ENCODE results near the gene MORN4.

MORN4 gene

GRCh38 chr10:97632949-97633884 lies at the start of gene MORN4:
MORN4 (minus strand) TSS chr10:97633500; CDS start chr10:97619653, 13,847 bp downstream.
- peak; percentile 92 for DNase-seq (ENCODE audit: low read depth)
- TF ChIP-seq, protein P1, sequence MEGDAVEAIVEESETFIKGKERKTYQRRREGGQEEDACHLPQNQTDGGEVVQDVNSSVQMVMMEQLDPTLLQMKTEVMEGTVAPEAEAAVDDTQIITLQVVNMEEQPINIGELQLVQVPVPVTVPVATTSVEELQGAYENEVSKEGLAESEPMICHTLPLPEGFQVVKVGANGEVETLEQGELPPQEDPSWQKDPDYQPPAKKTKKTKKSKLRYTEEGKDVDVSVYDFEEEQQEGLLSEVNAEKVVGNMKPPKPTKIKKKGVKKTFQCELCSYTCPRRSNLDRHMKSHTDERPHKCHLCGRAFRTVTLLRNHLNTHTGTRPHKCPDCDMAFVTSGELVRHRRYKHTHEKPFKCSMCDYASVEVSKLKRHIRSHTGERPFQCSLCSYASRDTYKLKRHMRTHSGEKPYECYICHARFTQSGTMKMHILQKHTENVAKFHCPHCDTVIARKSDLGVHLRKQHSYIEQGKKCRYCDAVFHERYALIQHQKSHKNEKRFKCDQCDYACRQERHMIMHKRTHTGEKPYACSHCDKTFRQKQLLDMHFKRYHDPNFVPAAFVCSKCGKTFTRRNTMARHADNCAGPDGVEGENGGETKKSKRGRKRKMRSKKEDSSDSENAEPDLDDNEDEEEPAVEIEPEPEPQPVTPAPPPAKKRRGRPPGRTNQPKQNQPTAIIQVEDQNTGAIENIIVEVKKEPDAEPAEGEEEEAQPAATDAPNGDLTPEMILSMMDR (IDR thresholded peaks at IDR 0.05; ENCODE audit: low read length, missing control alignments) = no peak
- peak within 1 kb of the TSS; percentile 91 for H3K4me3 ChIP-seq (replicated peaks; ENCODE audit: low read depth, low read length)

DNA sequence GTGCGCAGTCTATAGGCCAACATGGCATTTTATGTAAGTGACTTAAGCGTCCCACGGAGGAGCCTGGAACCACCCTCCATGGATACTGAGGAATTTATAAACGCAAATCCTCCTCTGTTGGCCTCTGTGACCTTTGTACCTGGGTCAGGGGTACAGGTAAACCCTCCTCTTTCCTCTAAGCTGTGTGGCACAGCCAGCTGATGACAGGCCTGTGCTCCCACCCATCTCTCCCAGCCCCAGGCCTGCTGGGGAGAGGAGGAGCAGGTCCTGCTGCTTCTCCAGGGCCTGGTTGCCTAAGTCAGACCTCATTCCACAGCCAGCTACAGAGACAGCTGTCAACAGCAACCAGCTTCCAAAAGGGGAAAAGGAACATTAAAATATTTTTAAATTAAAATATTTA lies 48.7 kb upstream of the MORN4 start:
- TF ChIP-seq, protein P1 (IDR thresholded peaks at IDR 0.05; ENCODE audit: low read length, missing control alignments) = no peak
- H3K4me3 ChIP-seq (replicated peaks; ENCODE audit: low read depth, low read length) = no peak overlapping the region
- DNase-seq (ENCODE audit: low read depth) = no peak

- no peak for DNase-seq (ENCODE audit: low read depth)
- TF ChIP-seq, protein P1 (IDR thresholded peaks at IDR 0.05; ENCODE audit: low read length, missing control alignments) = no peak
- no peak overlapping the region for H3K4me3 ChIP-seq (replicated peaks; ENCODE audit: low read depth, low read length)
Observed at GRCh38 chr10:97679594-97679993, 46.3 kb upstream of the MORN4 start.

DNA sequence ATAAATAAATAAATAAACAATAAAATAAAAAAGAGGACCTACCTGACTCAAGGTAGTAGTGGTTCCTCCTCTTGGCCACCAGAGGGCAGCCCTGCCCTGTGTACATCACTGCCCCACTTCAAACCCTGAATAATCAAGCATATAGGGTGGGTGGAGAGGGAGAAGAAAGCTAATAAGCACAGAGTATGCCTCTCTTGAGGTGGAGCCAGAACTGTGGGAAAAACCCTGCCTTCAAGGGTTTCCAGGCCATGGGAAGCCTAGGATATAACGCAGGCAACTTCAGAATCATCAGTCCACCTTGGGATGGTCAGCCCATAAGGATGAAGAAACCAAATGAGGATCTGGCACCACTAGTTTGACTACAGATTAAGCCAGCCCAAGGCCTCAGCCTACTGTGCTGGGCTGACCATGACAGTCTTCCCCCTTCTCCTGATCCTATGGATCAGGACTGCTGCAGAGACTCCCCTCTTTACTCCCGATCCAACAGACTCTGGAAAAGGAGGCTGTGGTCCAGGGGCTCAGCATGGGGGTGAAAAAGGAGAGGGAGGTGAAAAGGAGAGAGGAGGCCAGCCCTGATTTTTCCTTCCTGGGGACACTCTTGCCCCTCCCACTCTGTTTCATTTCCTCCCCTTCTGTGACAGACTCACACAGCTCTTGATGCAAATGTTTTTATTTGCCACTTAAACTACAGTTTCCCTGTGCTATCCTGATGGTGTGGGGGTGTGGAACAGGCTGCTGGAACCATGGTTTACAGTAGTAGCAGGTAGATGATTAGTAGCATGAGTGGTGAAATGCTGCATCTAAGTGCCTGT lies 43.7 kb upstream of the MORN4 start:
- no peak overlapping the region for H3K4me3 ChIP-seq (replicated peaks; ENCODE audit: low read depth, low read length)
- DNase-seq (ENCODE audit: low read depth) = peak; percentile 71
- TF ChIP-seq, protein P1 (IDR thresholded peaks at IDR 0.05; ENCODE audit: low read length, missing control alignments) = peak; percentile 88

GRCh38 chr10:97675222-97675621 lies 41.9 kb upstream of the MORN4 start:
- H3K4me3 ChIP-seq (replicated peaks; ENCODE audit: low read depth, low read length) = no peak overlapping the region
- TF ChIP-seq, protein P1 (IDR thresholded peaks at IDR 0.05; ENCODE audit: low read length, missing control alignments) = no peak
- no peak for DNase-seq (ENCODE audit: low read depth)

DNA sequence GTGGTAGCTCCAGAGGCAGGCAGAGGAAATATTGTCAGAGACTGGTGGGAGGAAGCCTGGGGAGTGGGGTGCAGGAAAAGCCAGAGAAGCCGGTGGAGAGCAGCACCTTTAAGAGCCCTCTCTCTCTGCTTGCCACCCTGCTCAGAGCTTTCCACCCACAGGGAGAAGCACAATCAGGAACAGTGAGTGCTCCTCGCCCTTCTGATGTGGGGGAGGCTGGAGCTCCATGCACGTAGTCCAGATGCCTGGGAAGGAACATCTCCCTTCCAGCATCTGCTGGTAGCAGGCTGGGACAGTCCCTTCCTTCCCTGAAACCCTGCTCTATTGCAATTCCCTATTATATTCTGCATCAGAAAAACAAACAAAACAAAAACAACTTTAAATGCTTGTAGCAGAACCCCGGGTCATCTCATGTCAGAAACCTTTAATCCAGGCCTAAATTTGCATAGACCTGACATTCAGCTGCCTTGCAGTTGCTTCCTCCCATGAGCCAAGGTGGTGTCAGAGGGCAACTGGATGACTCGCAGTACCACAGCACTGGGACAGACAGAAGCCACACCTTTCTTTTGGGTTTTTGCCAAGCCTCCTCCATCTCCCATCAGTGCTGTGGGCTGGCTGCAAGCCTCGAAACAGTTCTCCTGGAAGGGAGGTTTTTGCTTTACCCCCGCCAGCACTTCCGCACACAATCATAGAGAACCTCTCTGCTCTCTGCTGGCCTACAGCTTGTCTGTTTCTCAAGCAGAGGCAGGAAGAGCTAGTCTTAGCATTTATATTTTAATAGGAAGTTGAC lies 40.6 kb upstream of the MORN4 start:
- peak; percentile 80 for DNase-seq (ENCODE audit: low read depth)
- H3K4me3 ChIP-seq (replicated peaks; ENCODE audit: low read depth, low read length) = no peak overlapping the region
- TF ChIP-seq, protein P1 (IDR thresholded peaks at IDR 0.05; ENCODE audit: low read length, missing control alignments) = no peak

All from fibroblast of pulmonary artery (primary cell).